GM19099 (cell line): ENCODE results near the gene IL32.
A peak's percentile ranks its signal among the peaks of the same experiment; 100 is the strongest.

Experiments
- POLR2A ChIP-seq: IDR thresholded peaks from 3 replicates; pipeline ENCODE4 v1.6.1; 2011; ENCODE audit warnings: low read depth; ENCODE audit not compliant: insufficient read length; ENCODE audit errors: extremely low read depth

Gene IL32

DNA sequence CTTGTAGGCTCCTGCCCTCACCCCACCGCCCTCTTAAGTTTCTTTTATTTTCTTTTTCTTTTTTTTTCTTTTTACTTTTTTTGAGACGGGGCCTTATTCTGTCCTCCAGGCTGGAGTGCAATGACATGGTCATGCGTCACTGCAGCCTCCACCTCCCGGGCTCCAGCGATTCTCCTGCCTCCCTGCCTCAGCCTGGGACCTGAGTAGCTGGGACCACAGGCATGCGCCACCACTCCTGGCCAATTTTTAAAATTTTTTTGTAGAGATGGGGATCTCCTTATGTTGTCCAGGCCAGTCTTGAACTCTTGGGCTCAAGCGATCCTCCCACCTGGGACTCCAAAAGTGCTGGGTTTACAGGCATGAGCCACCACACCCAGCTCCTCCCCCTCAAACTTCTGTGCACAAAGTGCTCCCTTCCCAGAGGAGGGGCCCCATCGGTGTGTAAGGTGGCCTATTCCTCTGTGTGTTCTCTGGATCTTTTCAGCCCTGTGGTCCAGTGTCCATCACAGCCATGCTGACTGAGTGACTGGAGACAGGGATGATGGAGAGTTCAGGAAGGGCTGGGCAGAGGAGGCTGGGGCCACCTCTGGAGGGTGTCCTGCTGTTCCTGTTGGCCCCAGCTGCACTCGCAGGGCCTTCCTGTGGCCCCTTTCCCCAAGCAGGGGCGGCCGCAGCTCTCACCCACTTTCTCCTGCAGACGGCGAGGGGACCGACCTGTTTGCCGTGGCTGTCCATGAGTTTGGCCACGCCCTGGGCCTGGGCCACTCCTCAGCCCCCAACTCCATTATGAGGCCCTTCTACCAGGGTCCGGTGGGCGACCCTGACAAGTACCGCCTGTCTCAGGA lies 8.9 kb upstream of the IL32 start:
- TF ChIP-seq POLR2A = no peak

DNA sequence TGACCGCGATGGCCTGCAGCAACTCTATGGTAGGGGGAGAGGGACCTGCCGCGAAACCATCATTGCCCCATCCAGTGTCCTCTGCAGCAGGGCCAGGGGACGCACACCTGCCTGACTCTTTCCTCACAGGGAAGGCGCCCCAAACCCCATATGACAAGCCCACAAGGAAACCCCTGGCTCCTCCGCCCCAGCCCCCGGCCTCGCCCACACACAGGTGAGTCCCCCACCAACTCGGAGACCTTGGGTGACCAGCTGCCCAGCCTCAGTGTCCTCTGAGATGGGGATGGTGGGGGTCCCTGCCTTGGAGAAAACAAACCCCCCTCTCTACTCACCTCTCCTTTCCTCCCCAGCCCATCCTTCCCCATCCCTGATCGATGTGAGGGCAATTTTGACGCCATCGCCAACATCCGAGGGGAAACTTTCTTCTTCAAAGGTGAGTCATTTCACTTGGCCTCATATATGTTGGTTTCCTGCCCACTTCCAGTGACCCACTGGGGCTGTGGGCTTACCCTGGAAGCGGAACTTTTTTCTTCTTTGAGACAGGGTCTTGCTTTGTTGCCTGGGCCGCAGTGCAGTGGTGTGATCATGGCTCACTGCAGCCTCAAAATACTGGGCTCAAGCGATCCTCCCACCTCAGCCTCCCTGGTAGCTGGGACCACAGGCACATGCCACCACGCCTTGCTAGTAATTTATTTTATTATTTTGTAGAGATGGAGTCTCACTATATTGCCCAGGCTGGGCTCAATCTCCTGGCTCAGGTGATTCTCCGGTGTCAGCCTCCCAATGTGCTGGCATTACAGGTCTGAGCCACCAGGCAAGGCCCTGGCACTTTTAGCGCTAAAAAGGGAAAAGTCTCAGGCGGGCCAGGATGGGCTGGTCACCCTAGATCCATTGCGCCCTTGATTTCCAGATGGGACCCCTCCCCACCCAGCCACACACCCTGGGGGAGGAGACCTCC lies 8.0 kb upstream of the IL32 start:
- TF ChIP-seq POLR2A = no peak

GRCh38 chr16:3058139-3059030 lies 7.1 kb upstream of the IL32 start:
- no peak for TF ChIP-seq POLR2A

GRCh38 chr16:3059041-3059722 lies 6.3 kb upstream of the IL32 start:
- TF ChIP-seq POLR2A = peak; percentile 51

DNA sequence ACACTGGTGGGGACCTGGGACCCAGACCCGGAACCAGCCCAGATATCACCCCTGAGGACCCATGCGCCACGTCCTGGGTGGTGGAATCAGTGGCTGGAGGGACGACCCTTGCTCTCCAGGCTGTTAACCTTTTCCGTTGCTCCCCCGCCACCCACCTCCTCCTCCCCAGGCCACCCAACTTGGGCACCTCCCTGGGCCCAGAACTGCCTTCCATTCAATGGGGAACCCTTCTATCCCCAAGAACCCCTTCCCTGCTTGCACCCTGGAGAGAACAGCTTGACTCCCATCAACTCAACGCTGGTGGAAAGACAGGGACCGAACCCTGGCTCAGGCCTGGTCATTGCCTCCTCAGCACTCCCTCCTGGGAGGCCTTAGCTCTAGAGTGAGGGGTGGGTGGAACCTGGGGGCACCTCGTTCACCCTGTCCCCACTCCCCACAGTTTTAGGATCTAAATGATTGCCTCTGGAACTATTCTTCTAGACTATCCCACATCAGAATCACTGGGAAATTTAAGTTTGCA lies 5.7 kb upstream of the IL32 start:
- TF ChIP-seq POLR2A = no peak

DNA sequence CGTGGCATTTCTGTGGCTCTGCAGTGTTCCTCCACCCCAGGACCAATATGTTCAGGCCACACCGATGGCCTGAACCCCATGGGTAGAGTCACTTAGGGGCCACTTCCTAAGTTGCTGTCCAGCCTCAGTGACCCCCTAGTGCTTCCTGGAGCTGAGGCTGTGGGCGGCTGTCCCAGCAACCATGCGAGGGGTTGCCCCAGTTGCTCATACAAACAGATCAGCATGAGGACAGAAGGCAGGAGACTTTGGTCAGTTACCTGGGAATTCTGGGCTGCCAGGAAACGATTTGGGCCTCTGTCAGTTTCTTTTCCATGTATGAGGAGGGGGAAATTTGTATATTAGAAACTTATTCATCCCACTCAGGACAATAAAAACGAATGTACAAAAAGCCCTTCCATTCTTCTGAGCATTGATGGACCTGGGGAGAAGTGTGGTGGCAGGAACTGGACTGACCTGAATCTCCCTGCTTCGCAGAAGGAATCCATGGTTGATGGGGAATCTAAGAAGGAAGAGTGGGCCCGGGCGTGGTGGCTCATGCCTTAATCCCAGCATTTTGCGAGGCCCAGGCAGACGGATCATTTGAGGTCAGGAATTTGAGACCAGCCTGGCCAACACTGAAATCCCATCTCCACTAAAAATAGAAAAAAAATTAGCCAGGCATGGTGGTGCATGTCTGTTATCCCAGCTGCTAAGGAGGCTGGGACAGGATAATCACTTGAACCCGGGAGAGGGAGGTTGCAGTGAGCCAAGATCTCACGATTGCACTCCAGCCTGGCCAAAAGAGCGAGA lies 4.9 kb upstream of the IL32 start:
- no peak for TF ChIP-seq POLR2A

GRCh38 chr16:3062553-3062952 lies 2.9 kb upstream of the IL32 start:
- no peak for TF ChIP-seq POLR2A

GRCh38 chr16:3063625-3064386 lies 1.6 kb upstream of the IL32 start:
- no peak for TF ChIP-seq POLR2A

DNA sequence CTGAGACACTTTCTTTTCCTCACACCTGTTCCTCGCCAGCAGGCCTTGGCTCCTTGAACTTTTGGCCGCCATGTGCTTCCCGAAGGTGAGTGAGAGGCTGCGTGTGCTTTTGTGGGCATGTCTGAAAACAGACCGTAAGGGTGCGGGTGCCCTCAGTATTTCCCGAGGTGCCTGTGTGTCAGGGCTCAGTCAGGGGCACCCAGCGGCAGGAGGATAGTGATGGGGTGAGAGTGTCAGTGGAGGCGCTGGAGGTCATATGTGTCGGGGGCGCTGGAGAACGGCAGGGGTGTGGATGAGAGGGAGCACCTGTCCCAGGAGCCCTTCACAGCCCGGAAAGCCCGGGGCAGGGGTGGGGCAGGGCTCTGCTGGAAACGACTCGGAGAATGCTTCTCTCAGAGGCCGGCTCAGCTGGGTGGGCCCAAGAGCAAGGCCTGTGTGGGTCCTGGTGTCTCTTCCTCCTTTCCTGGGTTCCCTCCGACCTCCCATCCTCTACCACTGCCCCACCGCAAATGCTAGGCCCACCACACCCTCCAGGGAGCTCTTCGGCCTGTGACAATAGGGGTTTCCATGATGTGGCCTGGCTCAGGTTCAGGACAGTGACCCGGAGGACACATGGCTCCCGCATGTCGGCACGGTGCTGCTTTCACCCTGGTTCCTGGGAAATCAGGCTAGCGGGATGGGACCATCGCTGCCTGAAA lies 451 bp downstream of the IL32 start:
- TF ChIP-seq POLR2A = no peak

DNA sequence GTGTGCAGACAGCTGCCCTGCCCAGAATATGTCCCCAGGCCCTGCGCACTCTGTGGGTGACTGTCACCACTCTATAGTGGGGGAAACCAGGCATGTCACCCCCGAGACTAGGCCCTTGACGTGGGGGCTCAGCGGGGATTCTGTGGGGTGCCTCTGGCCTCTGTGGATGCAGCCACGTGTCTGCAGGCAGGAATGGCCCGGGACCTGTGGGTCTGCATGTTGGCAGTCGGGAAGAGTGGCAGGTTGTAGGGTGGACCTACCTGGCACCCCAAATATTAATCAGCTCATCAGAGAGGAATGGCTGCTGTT lies 954 bp downstream of the IL32 start:
- TF ChIP-seq POLR2A = no peak

- TF ChIP-seq POLR2A = no peak
These were observed 3.0 kb downstream of the IL32 start for GRCh38 chr16:3068487-3068886.

- no peak for TF ChIP-seq POLR2A
These were observed 5.2 kb downstream of the IL32 start for GRCh38 chr16:3070608-3071111.
